Measurements from ENCODE around the gene CD79B. TPM values are rescaled to one million over a fixed set of nuclear protein-coding genes. Genes with fewer than 3 reads are reported as not detected.

Gene CD79B
- total and polyA plus RNA-seq, 2 of the 8 experiments (the other 6 are each of a cell fraction or from before 2014, with no cell fraction given) = 1.5 to 3.9 TPM

DNA sequence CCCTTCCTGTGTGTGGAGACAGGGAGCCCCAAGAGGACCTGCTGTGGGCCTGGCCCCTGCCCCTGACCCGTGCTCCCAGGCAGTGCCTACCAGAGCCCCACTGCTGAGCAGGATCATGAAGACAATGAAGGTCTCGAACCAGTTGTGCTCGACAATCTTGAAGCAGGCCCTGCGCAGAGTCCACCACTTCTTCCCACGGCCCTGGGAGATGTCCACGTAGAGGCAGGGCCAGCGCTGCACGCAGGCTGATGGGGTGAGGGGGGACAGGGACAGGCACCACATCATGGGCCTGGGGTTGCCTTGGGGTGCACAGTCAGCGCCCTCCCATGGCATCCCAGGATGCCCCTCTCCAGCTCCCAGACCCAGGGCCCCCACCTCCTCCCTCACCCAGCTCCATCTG, 16.4 kb upstream of the CD79B start:
- H2BK5ac ChIP-seq (ENCODE audit: low read depth, low read length) = no peak overlapping the region
- 94% methylated on average over 9 of the region's 9 CpGs; no CpG with 5 or more reads in 1 of the 2 experiments for WGBS, 2 experiments (ENCODE audit: extremely low coverage in 1 of 2, insufficient coverage in 1 of 2, insufficient read length in 1 of 2, insufficient replicate concordance in 2 of 2, low coverage in 1 of 2, low lambda C conversion rate in 2 of 2, missing lambda C conversion rate in 1 of 2)
- no peaks in the 10 kb centered on the region for H3K9me3 ChIP-seq (ENCODE audit: insufficient read depth in 2 of 2, low read depth in 1 of 2, low read length in 1 of 2)
- H3K18ac ChIP-seq (ENCODE audit: extremely low read depth, low read length) = no peak overlapping the region
- H3K79me2 ChIP-seq (ENCODE audit: control insufficient read depth in 1 of 2, insufficient read depth in 2 of 2, low read length in 2 of 2) = no peaks in the 10 kb centered on the region
- no peak overlapping the region for H2AFZ ChIP-seq (ENCODE audit: low read length)
- no peaks in the 10 kb centered on the region for H3K27me3 ChIP-seq (replicated peaks in 1 of 4; ENCODE audit: control insufficient read depth in 3 of 4, extremely low read depth in 1 of 4, insufficient read depth in 3 of 4, low read length in 3 of 4)
- no peak overlapping the region for H2BK15ac ChIP-seq (ENCODE audit: low read length)
- no peak overlapping the region for H2BK12ac ChIP-seq (ENCODE audit: low read depth, low read length)
- POLR2A ChIA-PET (ENCODE audit: partially characterized antibody) = interaction anchor here (0.7 to 1.5 kb wide), 5 partner anchors 10 to 50 kb away, joined by 3 to 5 read pairs (median 3); no protein-coding TSS in a partner anchor
- H3K36me3 ChIP-seq (ENCODE audit: control insufficient read depth in 2 of 4, insufficient read depth in 4 of 4, low read length in 3 of 4) = no peaks in the 10 kb centered on the region
- no peak overlapping the region for H3K9ac ChIP-seq (replicated peaks in 1 of 4; ENCODE audit: extremely low read depth in 1 of 4, low read depth in 3 of 4, low read length in 3 of 4)
- no peaks in the 10 kb centered on the region for H3K23me2 ChIP-seq (ENCODE audit: low read depth, low read length)
- H4K91ac ChIP-seq (replicated peaks; ENCODE audit: insufficient read length, low read length) = no peak overlapping the region
- H3K14ac ChIP-seq (ENCODE audit: insufficient read length) = no peak overlapping the region
- FAIRE-seq (no peak), DNase-seq (ENCODE audit: low read depth in 1 of 2, low spot score in 2 of 2) (no peak)
- TF ChIP-seq TEAD4 (IDR thresholded peaks at IDR 0.05; ENCODE audit: low read depth, low read length) (no peak), TAF7 (optimal IDR thresholded peaks at IDR 0.05; ENCODE audit: borderline replicate concordance, low read depth, low read length) (no peak), BCL11A (IDR thresholded peaks at IDR 0.05; ENCODE audit: low read depth in 2 of 2, low read length in 2 of 2) (no peak), CBX8 (IDR thresholded peaks at IDR 0.05; ENCODE audit: borderline replicate concordance, low read depth, low read length) (no peak), SAP30 (IDR thresholded peaks at IDR 0.05; ENCODE audit: insufficient read depth, insufficient replicate concordance, low read length) (no peak), TCF12 (IDR thresholded peaks at IDR 0.05; ENCODE audit: low read depth, low read length) (no peak), POLR2AphosphoS5 (IDR thresholded peaks at IDR 0.05; ENCODE audit: low read depth, low read length) (no peak), ASH2L (IDR thresholded peaks at IDR 0.05; ENCODE audit: low read length) (no peak), RBBP5 (IDR thresholded peaks at IDR 0.05; ENCODE audit: borderline replicate concordance, low read depth, low read length) (no peak), CTBP2 (IDR thresholded peaks at IDR 0.05; ENCODE audit: borderline replicate concordance, insufficient read depth, insufficient read length, low read length) (no peak), YY1 (IDR thresholded peaks at IDR 0.05; ENCODE audit: low read depth, low read length) (no peak)
- TF ChIP-seq, protein P1, sequence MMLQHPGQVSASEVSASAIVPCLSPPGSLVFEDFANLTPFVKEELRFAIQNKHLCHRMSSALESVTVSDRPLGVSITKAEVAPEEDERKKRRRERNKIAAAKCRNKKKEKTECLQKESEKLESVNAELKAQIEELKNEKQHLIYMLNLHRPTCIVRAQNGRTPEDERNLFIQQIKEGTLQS (IDR thresholded peaks at IDR 0.05; ENCODE audit: insufficient read depth, low read depth, low read length) = no peak
- no peaks in the 10 kb centered on the region for H4K20me1 ChIP-seq (replicated peaks in 1 of 2; ENCODE audit: control insufficient read depth in 1 of 2, insufficient read depth in 2 of 2, low read length in 2 of 2)
- H4K8ac ChIP-seq (ENCODE audit: extremely low read depth, insufficient read depth, low read length) = no peak overlapping the region
- no peak overlapping the region for H3K4ac ChIP-seq (replicated peaks; ENCODE audit: insufficient read length, low read depth, low read length)
- H3K27ac ChIP-seq (ENCODE audit: low read depth, low read length) = no peak overlapping the region
- H3K4me3 ChIP-seq (ENCODE audit: extremely low read depth in 1 of 4, insufficient read depth in 2 of 4, low read depth in 3 of 4, low read length in 4 of 4) = no peak overlapping the region
- H3K4me2 ChIP-seq (ENCODE audit: insufficient read depth in 1 of 2, low read depth in 2 of 2, low read length in 2 of 2) = no peak overlapping the region
- no peak overlapping the region for H2AK5ac ChIP-seq (ENCODE audit: low read depth, low read length)
- H3K56ac ChIP-seq (replicated peaks; ENCODE audit: insufficient read length, low read depth, low read length) = no peak overlapping the region
- H4K5ac ChIP-seq (ENCODE audit: insufficient read length, low read depth, low read length) = no peak overlapping the region
- peaks cover 0 to 8% (median 1%) of the 10 kb centered on the region in 4 experiments; a peak in 3 of 7 replicates for H3K4me1 ChIP-seq (replicated peaks in 1 of 4; ENCODE audit: control insufficient read depth in 3 of 4, insufficient read depth in 4 of 4, low read length in 3 of 4)
- CTCF ChIA-PET (ENCODE audit: partially characterized antibody) = interaction anchor here (0.6 to 14.4 kb wide), 7 partner anchors 9 to 67 kb away, joined by 3 to 270 read pairs (median 13); partner anchors contain the start of genes CD79B, CSHL1, GH1 and GH2
- H2BK120ac ChIP-seq (replicated peaks; ENCODE audit: low read depth, low read length) = no peak overlapping the region
- no peak overlapping the region for H2BK20ac ChIP-seq (ENCODE audit: low read length)
- no peaks in the 10 kb centered on the region for H3K79me1 ChIP-seq (ENCODE audit: low read depth, low read length)
- H3K23ac ChIP-seq (ENCODE audit: insufficient read length) = no peak overlapping the region
